DND-41 (cell line): Measurements from ENCODE around the gene GRIA1.

ENCODE experiments used
- EZH2 ChIP-seq: IDR thresholded peaks from 3 replicates; pipeline ENCODE4 v1.6.1; 2012; ENCODE audit warnings: borderline replicate concordance, low read depth, mild to moderate bottlenecking, moderate library complexity, low read length, inconsistent platforms; ENCODE audit not compliant: severe bottlenecking
- TF ChIP-seq, protein P1 (sequence below): IDR thresholded peaks from 2 replicates; pipeline ENCODE4 v1.5.1; 2012; ENCODE audit warnings: borderline replicate concordance, low read length, moderate library complexity, mild to moderate bottlenecking; ENCODE audit not compliant: poor library complexity, severe bottlenecking; ENCODE audit errors: extremely low read depth

DNA sequence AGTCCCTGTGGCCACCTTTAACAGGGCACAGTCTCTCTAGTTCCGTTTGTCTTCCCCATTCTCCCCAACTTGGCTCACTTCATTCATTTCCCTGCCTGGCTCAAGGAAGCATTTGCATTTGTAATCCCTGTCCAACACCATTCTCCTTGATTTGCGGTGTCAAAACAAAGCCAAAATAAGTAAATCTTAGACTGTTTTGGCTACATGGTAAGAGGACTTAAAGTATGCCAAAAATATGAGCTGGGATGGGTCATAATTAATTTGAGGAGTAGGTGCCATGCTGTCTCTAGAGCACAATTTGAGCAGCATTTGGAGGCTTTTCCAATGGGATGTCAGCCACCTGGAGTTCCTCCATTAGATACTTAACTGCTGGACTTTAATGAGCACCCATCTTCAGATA is 3.7 kb upstream of the GRIA1 start:
- TF ChIP-seq, protein P1, sequence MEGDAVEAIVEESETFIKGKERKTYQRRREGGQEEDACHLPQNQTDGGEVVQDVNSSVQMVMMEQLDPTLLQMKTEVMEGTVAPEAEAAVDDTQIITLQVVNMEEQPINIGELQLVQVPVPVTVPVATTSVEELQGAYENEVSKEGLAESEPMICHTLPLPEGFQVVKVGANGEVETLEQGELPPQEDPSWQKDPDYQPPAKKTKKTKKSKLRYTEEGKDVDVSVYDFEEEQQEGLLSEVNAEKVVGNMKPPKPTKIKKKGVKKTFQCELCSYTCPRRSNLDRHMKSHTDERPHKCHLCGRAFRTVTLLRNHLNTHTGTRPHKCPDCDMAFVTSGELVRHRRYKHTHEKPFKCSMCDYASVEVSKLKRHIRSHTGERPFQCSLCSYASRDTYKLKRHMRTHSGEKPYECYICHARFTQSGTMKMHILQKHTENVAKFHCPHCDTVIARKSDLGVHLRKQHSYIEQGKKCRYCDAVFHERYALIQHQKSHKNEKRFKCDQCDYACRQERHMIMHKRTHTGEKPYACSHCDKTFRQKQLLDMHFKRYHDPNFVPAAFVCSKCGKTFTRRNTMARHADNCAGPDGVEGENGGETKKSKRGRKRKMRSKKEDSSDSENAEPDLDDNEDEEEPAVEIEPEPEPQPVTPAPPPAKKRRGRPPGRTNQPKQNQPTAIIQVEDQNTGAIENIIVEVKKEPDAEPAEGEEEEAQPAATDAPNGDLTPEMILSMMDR, result no peak
- no peak for TF ChIP-seq EZH2
